Left hindlimb (tissue), 1 donor: ENCODE data around the gene SLC37A2.

Experiments used
- DNase-seq: peaks from one replicate; pipeline ENCODE4 v3.0.0-alpha.2; 2018

Gene SLC37A2

GRCh38 chr11:125112208-125112604 lies 49.1 kb downstream of the SLC37A2 start:
- DNase-seq, result no peak

GRCh38 chr11:125114518-125114917 lies 51.4 kb downstream of the SLC37A2 start:
- DNase-seq, result no peak

GRCh38 chr11:125117429-125117828 lies 54.3 kb downstream of the SLC37A2 start:
- DNase-seq, result no peak

GRCh38 chr11:125123194-125123946 lies 60.3 kb downstream of the SLC37A2 start:
- no peak for DNase-seq

- DNase-seq, result no peak
Measured at GRCh38 chr11:125123947-125124617, 61.0 kb downstream of the SLC37A2 start.

GRCh38 chr11:125124618-125124992 lies 61.5 kb downstream of the SLC37A2 start:
- no peak for DNase-seq

GRCh38 chr11:125128450-125128849 lies 65.3 kb downstream of the SLC37A2 start:
- DNase-seq, result no peak

- no peak for DNase-seq
Measured at GRCh38 chr11:125129316-125129993, 66.3 kb downstream of the SLC37A2 start.

- no peak for DNase-seq
Measured at GRCh38 chr11:125132071-125132470, 69.0 kb downstream of the SLC37A2 start.

GRCh38 chr11:125132596-125132995 lies 69.5 kb downstream of the SLC37A2 start:
- no peak for DNase-seq

GRCh38 chr11:125136001-125136400 lies 72.9 kb downstream of the SLC37A2 start:
- DNase-seq, result no peak

- no peak for DNase-seq
Measured at GRCh38 chr11:125138966-125139365, 75.9 kb downstream of the SLC37A2 start.

- no peak for DNase-seq
Measured at GRCh38 chr11:125139778-125140177, 76.7 kb downstream of the SLC37A2 start.
